ENCODE measurements around the gene LRRC10.
A peak's percentile ranks its signal among the peaks of the same experiment; 100 is the strongest.
"Not testable (repeated sequence)": the region's sequence is repeated elsewhere in the genome, so short reads cannot be mapped to it uniquely, and the experiment has no call there.

Gene LRRC10

GRCh38 chr12:69619050-69619449 is 8.3 kb upstream of the LRRC10 start:
- DNase-seq: no peak

GRCh38 chr12:69616025-69616424 is 5.3 kb upstream of the LRRC10 start:
- no peak for DNase-seq

GRCh38 chr12:69613351-69613750 is 2.6 kb upstream of the LRRC10 start:
- no peak for DNase-seq

- no peak for DNase-seq
Measured at GRCh38 chr12:69610126-69610525, 581 bp downstream of the LRRC10 start.

GRCh38 chr12:69608114-69608513 is 2.6 kb downstream of the LRRC10 start:
- DNase-seq: no peak

GRCh38 chr12:69604275-69604674 is 6.4 kb downstream of the LRRC10 start:
- not testable (repeated sequence) for DNase-seq

GRCh38 chr12:69603556-69603955 is 7.2 kb downstream of the LRRC10 start:
- not testable (repeated sequence) for DNase-seq

GRCh38 chr12:69602954-69603353 is 7.8 kb downstream of the LRRC10 start:
- DNase-seq: no peak

- no peak for DNase-seq
Measured at GRCh38 chr12:69601962-69602685, 8.6 kb downstream of the LRRC10 start.

- DNase-seq: no peak
Measured at GRCh38 chr12:69600804-69601203, 9.9 kb downstream of the LRRC10 start.

- DNase-seq: no peak
Measured at GRCh38 chr12:69598174-69598753, 12.4 kb downstream of the LRRC10 start.

GRCh38 chr12:69595689-69596088 is 15.0 kb downstream of the LRRC10 start:
- no peak for DNase-seq

- no peak for DNase-seq
Measured at GRCh38 chr12:69589082-69589481, 21.6 kb downstream of the LRRC10 start.

- DNase-seq: no peak
Measured at GRCh38 chr12:69588527-69588926, 22.2 kb downstream of the LRRC10 start.

GRCh38 chr12:69585189-69586062 is 25.3 kb downstream of the LRRC10 start, which contains the start of gene CCT2:
Gene CCT2 (plus strand): TSS chr12:69585459. CDS start chr12:69585522, 63 bp downstream.
- peak; percentile 95 for DNase-seq

GRCh38 chr12:69583203-69583602 is 27.5 kb downstream of the LRRC10 start:
- peak; percentile 8 for DNase-seq

- no peak for DNase-seq
Measured at GRCh38 chr12:69580074-69580473, 30.6 kb downstream of the LRRC10 start.

- no peak for DNase-seq
Measured at GRCh38 chr12:69579029-69579428, 31.7 kb downstream of the LRRC10 start.

GRCh38 chr12:69578283-69578682 is 32.4 kb downstream of the LRRC10 start:
- DNase-seq: no peak

- peak; percentile 28 for DNase-seq
Measured at GRCh38 chr12:69575346-69575745, 35.4 kb downstream of the LRRC10 start.

- DNase-seq: peak; percentile 58
Measured at GRCh38 chr12:69570545-69571399, 39.9 kb downstream of the LRRC10 start.

GRCh38 chr12:69570000-69570516 is 40.6 kb downstream of the LRRC10 start:
- peak; percentile 88 for DNase-seq
